Karpas-422 (cell line): Measurements from ENCODE around the gene ADIPOQ. TPM values are rescaled to one million over a fixed set of nuclear protein-coding genes. Genes with fewer than 3 reads are reported as not detected.
"Not testable (repeated sequence)": the region's sequence is repeated elsewhere in the genome, so short reads cannot be mapped to it uniquely, and the experiment has no call there.

Experiments used
- DNase-seq: peaks from one replicate; pipeline ENCODE4 v3.0.0-alpha.2; 2015
- H2AFZ ChIP-seq: fragments of 200-600 bp; sonication (generic); 2 replicates; pipeline ENCODE4 v1.6.1; 2014; ENCODE audit warnings: antibody characterized with exemption, low read length, mixed read lengths
- H3K27ac ChIP-seq: fragments of 200-600 bp; sonication (generic); 2 replicates; pipeline ENCODE4 v1.5.1; 2014; ENCODE audit warnings: mild to moderate bottlenecking, low read length, moderate library complexity
- H3K27me3 ChIP-seq: fragments of 200-600 bp; sonication (generic); 2 replicates; pipeline ENCODE4 v1.6.1; 2014; ENCODE audit warnings: low read length, mixed read lengths
- H3K36me3 ChIP-seq: fragments of 200-600 bp; sonication (generic); 2 replicates; pipeline ENCODE4 v1.6.1; 2014; ENCODE audit warnings: low read length, mixed read lengths; ENCODE audit not compliant: insufficient read depth
- H3K4me1 ChIP-seq: fragments of 200-600 bp; sonication (generic); 2 replicates; pipeline ENCODE4 v1.6.1; 2014; ENCODE audit warnings: mild to moderate bottlenecking, low read length, mixed read lengths
- H3K4me2 ChIP-seq: fragments of 200-600 bp; sonication (generic); 2 replicates; pipeline ENCODE4 v1.6.1; 2014; ENCODE audit warnings: low read length, low read depth, mild to moderate bottlenecking; ENCODE audit not compliant: poor library complexity, severe bottlenecking
- H3K4me3 ChIP-seq: fragments of 200-600 bp; sonication (generic); 2 replicates; pipeline ENCODE4 v1.5.1; 2014; ENCODE audit warnings: mild to moderate bottlenecking, antibody characterized with exemption, low read length, mixed read lengths
- H3K79me2 ChIP-seq: fragments of 200-600 bp; sonication (generic); 2 replicates; pipeline ENCODE4 v1.6.1; 2014; ENCODE audit warnings: mild to moderate bottlenecking, low read length, mixed read lengths
- H3K9ac ChIP-seq: fragments of 200-600 bp; sonication (generic); 2 replicates; pipeline ENCODE4 v1.6.0; 2014; ENCODE audit warnings: low read length
- H3K9me2 ChIP-seq: fragments of 200-600 bp; sonication (generic), shearing (Covaris generic); replicated peaks from 2 replicates; pipeline ENCODE4 v1.6.0; 2014; ENCODE audit warnings: mild to moderate bottlenecking, low read length, moderate library complexity; ENCODE audit not compliant: insufficient read depth
- H3K9me3 ChIP-seq: fragments of 300-700, 200-600 bp; sonication (generic); 2 replicates; pipeline ENCODE4 v1.6.1; 2014; ENCODE audit warnings: low read length, mixed read lengths
- H4K20me1 ChIP-seq: fragments of 200-600 bp; sonication (generic); 2 replicates; pipeline ENCODE4 v1.6.1; 2014; ENCODE audit warnings: mild to moderate bottlenecking, antibody characterized with exemption, low read length, low read depth; ENCODE audit not compliant: insufficient read depth
- total RNA-seq: library from RNA; depleted of rRNA; stranded (reverse); fragments of >200 nt; shearing (Covaris generic); gene quantifications from 2 replicates; pipeline ENCODE4 v1.2.3, GENCODE V29; 2014; ENCODE audit warnings: low replicate concordance; rRNA removed

Gene ADIPOQ
- total RNA-seq, 1 experiment from 2014 or later = not detected

DNA sequence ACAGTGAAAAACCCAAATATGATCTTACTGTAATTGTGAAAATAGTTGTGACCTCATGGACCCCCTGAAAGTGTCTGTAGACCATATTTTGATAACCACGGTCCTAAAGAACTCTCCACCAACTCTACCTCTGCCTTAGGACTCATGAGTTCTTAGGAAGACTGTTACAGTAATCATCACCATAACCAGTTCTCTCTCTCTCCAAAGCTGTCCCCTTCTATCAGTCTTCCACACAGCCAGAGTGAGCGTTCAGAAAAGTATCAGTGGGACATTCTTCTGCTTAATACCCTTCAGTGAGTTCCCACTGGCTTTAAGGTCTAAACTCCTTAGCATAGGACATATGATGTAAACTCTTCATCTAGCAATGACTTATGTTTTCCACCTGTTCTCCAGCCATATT, 60.2 kb downstream of the ADIPOQ start:
- no peak overlapping the region for H3K9ac ChIP-seq
- DNase-seq = no peak
- H2AFZ ChIP-seq = no peak overlapping the region
- 0 out of 2 replicates have a peak, but pooled peaks cover 2% of the 10 kb centered on the region for H3K4me1 ChIP-seq
- H3K27ac ChIP-seq = no peak overlapping the region
- no peak overlapping the region for H3K4me3 ChIP-seq
- no peaks in the 10 kb centered on the region for H3K79me2 ChIP-seq
- no peaks in the 10 kb centered on the region for H4K20me1 ChIP-seq
- H3K27me3 ChIP-seq = no peaks in the 10 kb centered on the region
- H3K9me2 ChIP-seq = no peaks in the 10 kb centered on the region
- H3K4me2 ChIP-seq = no peak overlapping the region
- no peaks in the 10 kb centered on the region for H3K36me3 ChIP-seq
- no peaks in the 10 kb centered on the region for H3K9me3 ChIP-seq

DNA sequence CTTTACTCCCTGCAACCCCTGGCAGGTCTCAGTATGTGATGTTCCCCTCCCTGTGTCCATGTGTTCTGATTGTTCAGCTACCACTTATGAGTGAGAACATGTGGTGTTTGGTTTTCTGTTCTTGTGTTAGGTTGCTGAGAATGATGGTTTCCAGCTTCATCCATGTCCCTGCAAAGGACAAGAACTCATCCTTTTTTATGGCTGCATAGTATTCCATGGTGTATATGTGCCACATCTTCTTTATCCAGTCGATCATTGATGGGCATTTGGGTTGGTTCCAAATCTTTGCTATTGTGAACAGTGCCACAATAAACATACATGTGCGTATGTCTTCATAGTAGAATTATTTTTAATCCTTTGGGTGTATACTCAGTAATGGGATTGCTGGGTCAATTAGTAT, 61.2 kb downstream of the ADIPOQ start:
- H3K4me1 ChIP-seq, H3K4me3 ChIP-seq, H3K36me3 ChIP-seq, H4K20me1 ChIP-seq, H3K9me2 ChIP-seq, H3K79me2 ChIP-seq, H3K27me3 ChIP-seq, H3K9ac ChIP-seq, H2AFZ ChIP-seq, DNase-seq, H3K4me2 ChIP-seq, H3K27ac ChIP-seq, H3K9me3 ChIP-seq: not testable (repeated sequence)

DNA sequence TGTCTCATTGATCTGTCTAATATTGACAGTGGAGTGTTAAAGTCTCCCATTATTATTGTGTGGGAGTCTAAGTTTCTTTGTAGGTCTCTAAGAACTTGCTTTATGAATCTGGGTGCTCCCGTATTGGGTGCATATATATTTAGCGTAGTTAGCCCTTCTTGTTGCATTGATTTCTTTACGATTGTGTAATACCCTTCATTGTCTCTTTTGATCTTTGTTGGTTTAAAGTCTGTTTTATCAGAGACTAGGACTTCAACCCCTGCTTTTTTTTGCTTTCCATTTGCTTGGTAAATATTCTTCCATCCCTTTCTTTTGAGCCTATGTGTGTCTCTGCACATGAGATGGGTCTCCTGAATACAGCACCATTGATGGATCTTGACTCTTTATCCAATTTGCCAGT, 64.6 kb downstream of the ADIPOQ start:
- not testable (repeated sequence) for H2AFZ ChIP-seq, H4K20me1 ChIP-seq, H3K9ac ChIP-seq, H3K27ac ChIP-seq, H3K36me3 ChIP-seq, H3K4me3 ChIP-seq, H3K79me2 ChIP-seq, H3K9me2 ChIP-seq, H3K27me3 ChIP-seq, H3K4me1 ChIP-seq, DNase-seq, H3K4me2 ChIP-seq, H3K9me3 ChIP-seq

Other genes with a start within 250 kb of the ADIPOQ start
- not detected in 2 replicates for gene AHSG, start 229.7 kb upstream of the ADIPOQ start, total RNA-seq
- gene FETUB, start 202.3 kb upstream of the ADIPOQ start, total RNA-seq = not detected in 2 replicates
- gene HRG, start 176.7 kb upstream of the ADIPOQ start, total RNA-seq = not detected in 2 replicates
- gene KNG1, start 125.4 kb upstream of the ADIPOQ start, total RNA-seq = not detected in 2 replicates
- gene EIF4A2, start 59.1 kb upstream of the ADIPOQ start, total RNA-seq = 541 and 657 TPM in 2 replicates
- gene RFC4, start 36.2 kb upstream of the ADIPOQ start, total RNA-seq = 59.7 and 80.7 TPM in 2 replicates
- gene ST6GAL1, start 87.8 kb downstream of the ADIPOQ start, total RNA-seq = 304 and 416 TPM in 2 replicates